Measurements from ENCODE around the gene HS2ST1.

The HS2ST1 gene

DNA sequence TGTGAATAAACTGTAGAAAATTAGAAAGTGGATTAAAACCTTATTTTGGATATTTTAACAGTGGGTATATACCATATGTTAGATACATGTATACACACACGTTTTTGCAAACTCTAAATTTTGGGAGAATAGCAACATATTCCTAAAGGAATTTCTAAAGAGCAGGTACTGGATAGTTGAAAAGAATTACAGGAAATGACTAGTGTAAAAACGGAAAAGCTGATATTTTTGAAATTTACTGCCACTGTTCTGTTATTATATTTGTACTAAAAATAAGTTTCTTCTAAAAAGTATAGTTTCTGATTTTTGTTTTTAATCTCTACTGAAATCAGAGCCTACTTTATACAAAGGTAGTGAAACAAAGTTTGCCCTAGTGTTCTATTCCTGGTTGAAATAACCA, 114.1 kb downstream of the HS2ST1 start:
- Histone ChIP-seq H3K27me3 (no peaks in the 10 kb centered on the region), H3K4me3 (no peak overlapping the region), H3K9me3 (no peaks in the 10 kb centered on the region), H3K4me1 (no peaks in the 10 kb centered on the region), H3K36me3 (no peaks in the 10 kb centered on the region), H3K27ac (no peak overlapping the region)
- TF ChIP-seq, protein P1, sequence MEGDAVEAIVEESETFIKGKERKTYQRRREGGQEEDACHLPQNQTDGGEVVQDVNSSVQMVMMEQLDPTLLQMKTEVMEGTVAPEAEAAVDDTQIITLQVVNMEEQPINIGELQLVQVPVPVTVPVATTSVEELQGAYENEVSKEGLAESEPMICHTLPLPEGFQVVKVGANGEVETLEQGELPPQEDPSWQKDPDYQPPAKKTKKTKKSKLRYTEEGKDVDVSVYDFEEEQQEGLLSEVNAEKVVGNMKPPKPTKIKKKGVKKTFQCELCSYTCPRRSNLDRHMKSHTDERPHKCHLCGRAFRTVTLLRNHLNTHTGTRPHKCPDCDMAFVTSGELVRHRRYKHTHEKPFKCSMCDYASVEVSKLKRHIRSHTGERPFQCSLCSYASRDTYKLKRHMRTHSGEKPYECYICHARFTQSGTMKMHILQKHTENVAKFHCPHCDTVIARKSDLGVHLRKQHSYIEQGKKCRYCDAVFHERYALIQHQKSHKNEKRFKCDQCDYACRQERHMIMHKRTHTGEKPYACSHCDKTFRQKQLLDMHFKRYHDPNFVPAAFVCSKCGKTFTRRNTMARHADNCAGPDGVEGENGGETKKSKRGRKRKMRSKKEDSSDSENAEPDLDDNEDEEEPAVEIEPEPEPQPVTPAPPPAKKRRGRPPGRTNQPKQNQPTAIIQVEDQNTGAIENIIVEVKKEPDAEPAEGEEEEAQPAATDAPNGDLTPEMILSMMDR (IDR thresholded peaks at IDR 0.05), result no peak
- intact Hi-C loops (cut with DNase I; ENCODE audit: low total_unique reads), result no loop called here
- no peak for DNase-seq

DNA sequence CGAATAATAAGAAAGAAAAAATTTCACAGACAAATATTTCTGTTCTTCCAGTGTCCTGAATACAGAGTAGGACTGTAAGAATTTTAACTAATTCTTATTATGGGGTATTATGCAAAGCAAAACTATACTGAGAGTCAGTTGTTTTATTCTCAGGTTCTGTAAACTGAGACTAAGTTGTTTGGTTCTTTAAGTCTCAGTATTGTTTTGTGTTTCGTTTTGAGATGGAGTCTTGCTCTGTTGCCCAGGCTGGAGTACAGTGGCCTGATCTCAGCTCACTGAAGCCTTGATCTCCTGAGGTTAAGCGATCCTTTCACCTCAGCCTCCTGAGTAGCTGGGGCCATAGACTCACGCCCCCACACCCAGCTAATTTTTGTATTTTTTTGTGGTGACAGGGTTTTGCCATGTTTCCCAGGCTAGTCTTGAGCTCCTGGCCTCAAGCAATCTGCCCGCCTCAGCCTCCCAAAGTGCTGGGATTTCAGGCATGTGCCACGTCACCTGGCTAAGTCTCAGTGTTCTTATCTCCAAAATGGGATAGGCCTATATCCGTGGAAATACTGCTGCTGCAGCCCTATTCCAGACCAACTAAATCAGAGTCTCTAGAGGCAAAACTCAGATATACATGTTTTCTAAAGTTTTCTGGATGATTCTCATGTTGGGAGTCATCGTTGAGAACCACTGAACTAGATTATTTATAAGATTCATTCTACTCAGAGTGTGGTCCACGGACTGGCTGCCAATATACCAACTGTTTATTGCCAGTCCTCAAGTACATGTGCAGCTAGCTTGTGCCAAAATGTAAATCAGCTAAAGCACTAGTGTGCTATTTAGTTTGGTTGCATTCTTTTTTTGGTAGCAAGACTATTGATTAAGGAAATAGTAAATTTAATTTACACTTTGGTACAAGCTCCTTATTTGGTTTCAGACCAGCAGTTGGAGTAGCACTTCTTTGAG, 116.6 kb downstream of the HS2ST1 start:
- H3K9me3 ChIP-seq, result no peaks in the 10 kb centered on the region
- H3K4me3 ChIP-seq, result no peak overlapping the region
- no peaks in the 10 kb centered on the region for H3K36me3 ChIP-seq
- no peak for DNase-seq
- no peaks in the 10 kb centered on the region for H3K4me1 ChIP-seq
- H3K27ac ChIP-seq, result no peak overlapping the region
- TF ChIP-seq, protein P1 (IDR thresholded peaks at IDR 0.05), result no peak
- intact Hi-C loops (cut with DNase I; ENCODE audit: low total_unique reads), result no loop called here
- no peaks in the 10 kb centered on the region for H3K27me3 ChIP-seq

DNA sequence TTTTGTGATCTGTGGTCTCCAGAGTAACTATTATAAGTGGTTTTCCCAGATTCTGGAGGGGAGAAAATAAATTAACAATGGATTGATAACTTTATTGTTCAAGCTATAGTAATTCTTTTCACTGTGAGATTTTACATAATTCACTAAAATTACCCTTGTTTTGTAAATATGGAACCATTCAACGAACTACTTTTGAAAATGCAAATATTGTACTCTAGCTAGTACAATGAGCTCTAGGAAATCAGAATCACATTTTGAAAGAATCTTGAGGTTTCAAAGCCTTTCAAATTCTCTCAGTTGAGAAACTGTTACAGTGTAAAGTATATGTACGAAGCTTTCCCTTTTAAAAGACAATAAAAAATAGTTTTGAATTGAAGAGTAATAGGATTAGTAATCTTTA, 119.9 kb downstream of the HS2ST1 start:
- Histone ChIP-seq H3K4me1 (no peaks in the 10 kb centered on the region), H3K36me3 (no peaks in the 10 kb centered on the region), H3K27me3 (no peaks in the 10 kb centered on the region), H3K9me3 (no peaks in the 10 kb centered on the region), H3K27ac (no peak overlapping the region), H3K4me3 (no peak overlapping the region)
- TF ChIP-seq, protein P1 (IDR thresholded peaks at IDR 0.05), result no peak
- DNase-seq, result no peak
- intact Hi-C loops (cut with DNase I; ENCODE audit: low total_unique reads), result no loop called here

DNA sequence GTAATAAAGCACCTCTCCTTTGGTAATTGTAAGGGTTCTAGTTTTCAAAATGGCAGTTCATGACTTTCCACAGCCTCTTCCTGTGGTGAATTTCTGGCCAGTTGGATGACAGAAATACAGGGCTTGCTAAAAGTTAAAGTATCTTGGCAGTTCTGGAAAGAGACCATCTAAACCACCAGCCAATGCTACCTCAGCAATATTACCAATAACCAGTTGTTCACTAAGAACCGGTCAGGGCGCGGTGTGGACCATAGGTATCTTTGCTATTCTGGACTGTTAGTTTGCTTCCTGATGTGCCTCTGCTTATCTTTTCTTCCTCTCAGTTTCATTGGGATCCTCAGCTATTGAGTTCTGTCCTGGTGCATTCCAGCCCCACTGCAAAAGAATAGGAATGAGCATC, 124.7 kb downstream of the HS2ST1 start:
- H3K36me3 ChIP-seq, result no peaks in the 10 kb centered on the region
- no peak overlapping the region for H3K4me3 ChIP-seq
- TF ChIP-seq, protein P1 (IDR thresholded peaks at IDR 0.05), result no peak
- intact Hi-C loops (cut with DNase I; ENCODE audit: low total_unique reads), result no loop called here
- no peak for DNase-seq
- no peak overlapping the region for H3K27ac ChIP-seq
- no peaks in the 10 kb centered on the region for H3K27me3 ChIP-seq
- H3K9me3 ChIP-seq, result no peaks in the 10 kb centered on the region
- no peaks in the 10 kb centered on the region for H3K4me1 ChIP-seq

DNA sequence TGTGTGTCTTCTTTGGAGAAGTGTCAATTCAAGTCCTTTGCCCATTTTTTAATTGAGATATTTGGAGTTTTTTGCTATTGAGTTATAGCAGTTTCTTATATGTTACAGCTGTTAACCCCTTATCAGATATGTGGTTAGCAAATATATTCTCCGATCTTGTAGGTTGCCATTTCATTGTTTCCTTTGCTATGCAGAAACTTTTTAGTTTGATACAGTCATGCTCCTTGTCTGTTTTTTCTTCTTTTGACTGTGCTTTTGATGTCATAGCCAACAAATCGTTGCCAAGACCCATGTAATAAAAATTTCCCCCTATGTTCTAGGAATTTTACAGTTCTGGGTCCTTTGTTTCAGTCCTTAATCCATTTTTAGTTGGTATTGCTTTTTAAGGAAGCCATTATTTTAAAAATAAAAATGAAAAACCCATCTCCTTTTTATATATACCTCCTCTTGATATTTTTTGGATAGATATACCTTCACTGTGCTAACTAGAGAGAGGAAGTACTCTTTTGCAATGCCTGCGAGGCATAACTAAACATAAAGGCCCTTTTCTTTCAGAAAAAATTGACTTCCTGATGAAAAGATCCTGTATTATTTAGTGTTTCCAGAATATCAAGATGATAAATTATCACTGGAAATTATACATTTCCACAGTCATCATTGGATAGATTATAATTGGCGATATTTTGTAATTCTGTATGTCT, 127.8 kb downstream of the HS2ST1 start:
- TF ChIP-seq, protein P1 (IDR thresholded peaks at IDR 0.05), result no peak
- H3K4me1 ChIP-seq, result no peaks in the 10 kb centered on the region
- no peaks in the 10 kb centered on the region for H3K9me3 ChIP-seq
- H3K27me3 ChIP-seq, result no peaks in the 10 kb centered on the region
- no peak overlapping the region for H3K27ac ChIP-seq
- H3K4me3 ChIP-seq, result no peak overlapping the region
- no peak for DNase-seq
- intact Hi-C loops (cut with DNase I; ENCODE audit: low total_unique reads), result no loop called here
- no peaks in the 10 kb centered on the region for H3K36me3 ChIP-seq
